IMR-90 (cell line): ENCODE data around the gene ADAMTS20. TPM values are rescaled to one million over a fixed set of nuclear protein-coding genes. Genes with fewer than 3 reads are reported as not detected.

Source experiments
- ATAC-seq: fragments of 200-7000 bp; cut with Tn5 transposase; 2 replicates; pipeline ENCODE4 v1.9.1; 2020; ENCODE audit warnings: low read depth, mild to moderate bottlenecking, moderate library complexity
- BruUV-seq: library from RNA; stranded (reverse); fragments of 400-500 nt; replicated peaks from 2 replicates; lab custom pipeline; 2021; lab: Mats Ljungman, UMichigan
- CTCF ChIA-PET: fragments of 300-600 bp; formaldehyde crosslinking; extraction: SDS; loops from one replicate; lab custom pipeline; 2021; ENCODE audit warnings: antibody characterized with exemption; lab: Yijun Ruan, JAX
- POLR2A ChIA-PET: fragments of 300-600 bp; sonication (Branson Sonifier 250); formaldehyde crosslinking; loops from one replicate; lab custom pipeline; 2022; ENCODE audit warnings: antibody characterized with exemption; ENCODE audit not compliant: unreplicated experiment; lab: Charles Lee
- DNase-seq: peaks from one replicate; pipeline ENCODE4 v3.0.0; 2013
- H2AFZ ChIP-seq: replicated peaks from 2 replicates; pipeline ENCODE3; 2013; ENCODE audit warnings: low read length, mild to moderate bottlenecking; ENCODE audit not compliant: poor library complexity
- H2AK5ac ChIP-seq: 2 replicates; pipeline ENCODE4 v1.6.1; 2013; ENCODE audit warnings: low read depth, low read length, inconsistent platforms
- H2AK9ac ChIP-seq: replicated peaks from 2 replicates; pipeline ENCODE3; 2013; ENCODE audit warnings: mild to moderate bottlenecking, low read depth, low read length, moderate library complexity; ENCODE audit not compliant: poor library complexity
- H2BK120ac ChIP-seq: 2 replicates; pipeline ENCODE4 v1.6.1; 2013; ENCODE audit warnings: low read depth, low read length, inconsistent platforms
- H2BK15ac ChIP-seq: 3 replicates; pipeline ENCODE4 v1.6.1; 2013; ENCODE audit warnings: low read depth, low read length, inconsistent platforms
- H2BK20ac ChIP-seq: 2 replicates; pipeline ENCODE4 v1.6.1; 2013; ENCODE audit warnings: low read depth, mild to moderate bottlenecking, inconsistent platforms, low read length, moderate library complexity
- H2BK5ac ChIP-seq: 2 replicates; pipeline ENCODE4 v1.6.1; 2013; ENCODE audit warnings: mild to moderate bottlenecking, low read depth, low read length, inconsistent platforms; ENCODE audit not compliant: poor library complexity, severe bottlenecking
- H3K14ac ChIP-seq: replicated peaks from 2 replicates; pipeline ENCODE4 v1.6.1; 2013; ENCODE audit warnings: low read depth, low read length, inconsistent platforms
- H3K18ac ChIP-seq: 2 replicates; pipeline ENCODE4 v1.6.1; 2013; ENCODE audit warnings: low read depth, low read length, control low read depth
- H3K23ac ChIP-seq: 2 replicates; pipeline ENCODE4 v1.6.1; 2013; ENCODE audit warnings: low read depth, low read length, inconsistent platforms
- H3K27ac ChIP-seq: 2 replicates; pipeline ENCODE4 v1.5.1; 2013; ENCODE audit warnings: mild to moderate bottlenecking, control low read depth, low read length; ENCODE audit not compliant: insufficient read depth
- H3K27me3 ChIP-seq: 2 replicates; pipeline ENCODE4 v1.6.1; 2013; ENCODE audit warnings: low read length; ENCODE audit not compliant: control insufficient read depth, insufficient read depth
- H3K36me3 ChIP-seq: 2 replicates; pipeline ENCODE4 v1.6.1; 2013; ENCODE audit warnings: low read length, mixed read lengths; ENCODE audit not compliant: control insufficient read depth, insufficient read depth
- H3K4ac ChIP-seq: 2 replicates; pipeline ENCODE4 v1.6.1; 2013; ENCODE audit warnings: low read depth, low read length, inconsistent platforms
- H3K4me1 ChIP-seq: 2 replicates; pipeline ENCODE4 v1.6.1; 2013; ENCODE audit warnings: low read length, mixed read lengths; ENCODE audit not compliant: control insufficient read depth, insufficient read depth
- H3K4me2 ChIP-seq: 2 replicates; pipeline ENCODE4 v1.6.1; 2013; ENCODE audit warnings: low read depth, mild to moderate bottlenecking, control low read depth, low read length, moderate library complexity
- H3K4me3 ChIP-seq: 2 replicates; pipeline ENCODE4 v1.5.1; 2013; ENCODE audit warnings: low read depth, mild to moderate bottlenecking, control low read depth, low read length, moderate library complexity; ENCODE audit not compliant: insufficient read depth
- H3K56ac ChIP-seq: 2 replicates; pipeline ENCODE4 v1.6.1; 2013; ENCODE audit warnings: low read length, inconsistent platforms; ENCODE audit not compliant: insufficient read depth; ENCODE audit errors: extremely low read depth
- H3K79me1 ChIP-seq, 2 experiments: 2 replicates each; pipeline ENCODE4 v1.6.1; 2013; ENCODE audit warnings: low read length in 2 of 2, inconsistent platforms in 1 of 2, low read depth in 1 of 2
- H3K9ac ChIP-seq: 2 replicates; pipeline ENCODE4 v1.6.1; 2013; ENCODE audit warnings: low read depth, low read length, control low read depth
- H3K9me1 ChIP-seq: 2 replicates; pipeline ENCODE4 v1.6.1; 2013; ENCODE audit warnings: low read length, inconsistent platforms; ENCODE audit not compliant: insufficient read depth
- H3K9me3 ChIP-seq: 2 replicates; pipeline ENCODE4 v1.6.1; 2013; ENCODE audit warnings: low read length; ENCODE audit not compliant: control insufficient read depth, insufficient read depth
- H4K20me1 ChIP-seq: 2 replicates; pipeline ENCODE4 v1.6.1; 2013; ENCODE audit warnings: low read length, inconsistent platforms; ENCODE audit not compliant: insufficient read depth
- H4K5ac ChIP-seq: 2 replicates; pipeline ENCODE4 v1.6.1; 2013; ENCODE audit warnings: mild to moderate bottlenecking, low read depth, low read length, control low read depth
- H4K8ac ChIP-seq, 2 experiments: 2 replicates each; pipeline ENCODE4 v1.6.1; 2013; ENCODE audit warnings: low read depth in 2 of 2, low read length in 2 of 2, control low read depth in 1 of 2, inconsistent platforms in 1 of 2
- H4K91ac ChIP-seq: 2 replicates; pipeline ENCODE4 v1.6.1; 2013; ENCODE audit warnings: low read depth, low read length, inconsistent platforms; ENCODE audit not compliant: insufficient read depth
- BHLHE40 ChIP-seq: fragments of 150-350 bp; IDR thresholded peaks from 2 replicates; pipeline ENCODE4 v1.6.1; 2016; ENCODE audit warnings: mild to moderate bottlenecking, low read depth, low read length
- FOS ChIP-seq: fragments of 150-350 bp; IDR thresholded peaks from 2 replicates; pipeline ENCODE4 v1.6.1; 2016; ENCODE audit warnings: low read depth, low read length
- MXI1 ChIP-seq: IDR thresholded peaks from 2 replicates; pipeline ENCODE4 v1.6.1; 2012; ENCODE audit warnings: low read depth, mild to moderate bottlenecking, low read length, moderate library complexity, borderline replicate concordance
- WGBS, 2 experiments: methylation state at CpG; one replicate each; pipeline versions ENCODE4 v1.1.5 to v1.1.7; 2013; ENCODE audit warnings: missing lambda C conversion rate in 2 of 2; ENCODE audit not compliant: insufficient read length in 1 of 2; ENCODE audit errors: extremely low coverage in 2 of 2; 5-methylcytosine and 5-hydroxymethylcytosine counted together
- dilution Hi-C: fragments of 300-500 bp; cut with HindIII; formaldehyde crosslinking; loops from one replicate; pipeline ENCODE4 v1.14.3; 2018; ENCODE audit warnings: low sequenced_read_pairs; ENCODE audit not compliant: unreplicated experiment
- in situ Hi-C: fragments of 300-500 bp; cut with MboI; formaldehyde crosslinking; loops from 3 replicates; pipeline ENCODE4 v1.14.3; 2019; ENCODE audit warnings: low sequenced_read_pairs, inconsistent platforms, mixed read lengths
- intact Hi-C: fragments of 100-400 bp; cut with micrococcal nuclease; formaldehyde crosslinking; loops from 2 replicates; pipeline ENCODE4 v1.10.0; 2022
- polyA plus RNA-seq, 3 experiments: library from polyadenylated mRNA; depleted of rRNA; stranded (reverse); fragments of >200 nt; gene quantifications; 2 replicates each; pipeline ENCODE4 v1.2.3, GENCODE V29; 2012; ENCODE audit warnings: low replicate concordance in 1 of 3
- total RNA-seq: library from RNA; depleted of rRNA; stranded (reverse); fragments of >200 nt; gene quantifications from 2 replicates; pipeline ENCODE4 v1.2.3, GENCODE V29; 2012
- TF ChIP-seq, protein P1 (sequence below): conservative IDR thresholded peaks from 2 replicates; pipeline ENCODE4 v1.5.1; 2012; ENCODE audit warnings: mild to moderate bottlenecking, low read depth, low read length, improper control_type of control experiment

Gene ADAMTS20
- total and polyA plus RNA-seq, 2 of the 4 experiments (the other 2 are of a cell fraction): not detected

DNA sequence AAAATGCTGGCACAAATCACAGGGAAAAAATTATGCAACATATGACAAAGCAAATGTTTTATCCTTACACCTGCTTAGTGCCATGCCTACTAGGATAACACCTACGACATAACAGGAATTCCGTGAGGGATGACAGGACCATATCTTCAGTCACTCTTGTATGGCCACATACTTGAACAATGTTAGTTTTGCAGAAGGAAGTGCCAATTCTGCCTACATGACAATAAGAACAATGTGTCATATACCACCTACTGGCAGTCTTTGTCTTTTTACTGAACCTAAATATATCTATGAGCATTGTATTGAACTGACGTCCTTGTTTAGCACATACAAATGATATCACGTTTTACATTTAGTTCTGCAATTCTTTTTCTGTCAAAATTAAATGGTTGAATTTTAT lies 234.0 kb downstream of the ADAMTS20 start:
- no peak overlapping the region for H3K4me3 ChIP-seq
- no peak for DNase-seq
- WGBS, 2 experiments: no CpG with 5 or more reads among the region's 4 CpGs
- H3K79me1 ChIP-seq: no peaks in the 10 kb centered on the region
- peak overlapping the region; percentile 100 for H2BK5ac ChIP-seq
- peak overlapping the region; percentile 57; the same call in 1 of the 3 replicates for H2BK15ac ChIP-seq
- peaks cover 2% of the 10 kb centered on the region for H3K4me1 ChIP-seq
- no peak overlapping the region for H3K4me2 ChIP-seq
- no peak overlapping the region for H3K56ac ChIP-seq
- H3K27ac ChIP-seq: no peak overlapping the region
- H3K23ac ChIP-seq: no peak overlapping the region
- H2BK20ac ChIP-seq: peak overlapping the region; percentile 85
- ATAC-seq: no peak
- ChIA-PET CTCF (no interaction called here), POLR2A (no interaction called here)
- H3K18ac ChIP-seq: peak overlapping the region; percentile 97; the same call in 1 of the 2 replicates
- no peaks in the 10 kb centered on the region for H3K9me3 ChIP-seq
- no peak overlapping the region; the same call in 1 of the 2 replicates for H3K4ac ChIP-seq
- no peak for TF ChIP-seq MXI1
- TF ChIP-seq FOS: no peak
- TF ChIP-seq, protein P1, sequence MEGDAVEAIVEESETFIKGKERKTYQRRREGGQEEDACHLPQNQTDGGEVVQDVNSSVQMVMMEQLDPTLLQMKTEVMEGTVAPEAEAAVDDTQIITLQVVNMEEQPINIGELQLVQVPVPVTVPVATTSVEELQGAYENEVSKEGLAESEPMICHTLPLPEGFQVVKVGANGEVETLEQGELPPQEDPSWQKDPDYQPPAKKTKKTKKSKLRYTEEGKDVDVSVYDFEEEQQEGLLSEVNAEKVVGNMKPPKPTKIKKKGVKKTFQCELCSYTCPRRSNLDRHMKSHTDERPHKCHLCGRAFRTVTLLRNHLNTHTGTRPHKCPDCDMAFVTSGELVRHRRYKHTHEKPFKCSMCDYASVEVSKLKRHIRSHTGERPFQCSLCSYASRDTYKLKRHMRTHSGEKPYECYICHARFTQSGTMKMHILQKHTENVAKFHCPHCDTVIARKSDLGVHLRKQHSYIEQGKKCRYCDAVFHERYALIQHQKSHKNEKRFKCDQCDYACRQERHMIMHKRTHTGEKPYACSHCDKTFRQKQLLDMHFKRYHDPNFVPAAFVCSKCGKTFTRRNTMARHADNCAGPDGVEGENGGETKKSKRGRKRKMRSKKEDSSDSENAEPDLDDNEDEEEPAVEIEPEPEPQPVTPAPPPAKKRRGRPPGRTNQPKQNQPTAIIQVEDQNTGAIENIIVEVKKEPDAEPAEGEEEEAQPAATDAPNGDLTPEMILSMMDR: no peak
- no peak for TF ChIP-seq BHLHE40
- intact Hi-C loops: no loop called here
- H4K20me1 ChIP-seq: no peaks in the 10 kb centered on the region
- H4K91ac ChIP-seq: no peak overlapping the region
- H2BK120ac ChIP-seq: peak overlapping the region; percentile 67
- dilution Hi-C loops: no loop called here
- in situ Hi-C loops: no loop called here
- H3K9me1 ChIP-seq: no peaks in the 10 kb centered on the region
- H2AK9ac ChIP-seq: no peak overlapping the region
- no TSS peak for BruUV-seq
- no peak overlapping the region for H3K9ac ChIP-seq
- H4K8ac ChIP-seq: peak overlapping the region in 1 of 2 experiments; percentile 56; a peak in 2 of 4 replicates
- H3K36me3 ChIP-seq: no peaks in the 10 kb centered on the region
- no peak overlapping the region for H2AFZ ChIP-seq
- H4K5ac ChIP-seq: peak overlapping the region; percentile 90; the same call in 1 of the 2 replicates
- H2AK5ac ChIP-seq: 0 out of 2 replicates have a peak overlapping the region, but pooled peaks have one; percentile 20
- no peak overlapping the region for H3K14ac ChIP-seq
- H3K27me3 ChIP-seq: no peaks in the 10 kb centered on the region
